CD4-positive, alpha-beta memory T cell (primary cell): Measurements from ENCODE around the gene FSIP1. TPM values are rescaled to one million over a fixed set of nuclear protein-coding genes. Genes with fewer than 3 reads are reported as not detected.

ENCODE experiments used
- CTCF ChIA-PET: fragments of 350-600 bp; sonication (Branson Sonifier 250); formaldehyde crosslinking; loops from one replicate; lab custom pipeline; 2021; ENCODE audit warnings: inconsistent platforms; ENCODE audit not compliant: partially characterized antibody; lab: Charles Lee
- POLR2A ChIA-PET: fragments of 350-600 bp; sonication (Branson Sonifier 250); formaldehyde crosslinking; loops from one replicate; lab custom pipeline; 2021; ENCODE audit not compliant: partially characterized antibody; lab: Charles Lee
- DNase-seq, 5 donors: peaks; one replicate each; pipeline versions ENCODE4 v3.0.0 to v3.0.0-alpha.2; 2020 to 2022; ENCODE audit warnings: mixed read lengths in 1 of 5
- H3K27ac ChIP-seq: one replicate; pipeline ENCODE4 v1.7.0; 2013; ENCODE audit warnings: low read depth, low read length
- H3K27me3 ChIP-seq: 2 replicates; pipeline ENCODE4 v1.7.0; 2013; ENCODE audit warnings: mild to moderate bottlenecking, low read length, moderate library complexity; ENCODE audit not compliant: insufficient read depth
- H3K36me3 ChIP-seq: 2 replicates; pipeline ENCODE4 v1.7.0; 2013; ENCODE audit warnings: mild to moderate bottlenecking, low read length, moderate library complexity; ENCODE audit not compliant: insufficient read depth
- H3K4me1 ChIP-seq: 2 replicates; pipeline ENCODE4 v1.7.0; 2013; ENCODE audit warnings: mild to moderate bottlenecking, low read length, moderate library complexity; ENCODE audit not compliant: insufficient read depth
- H3K4me3 ChIP-seq, 2 donors: one replicate each; pipeline ENCODE4 v1.7.0; 2013; ENCODE audit warnings: low read length in 2 of 2, mild to moderate bottlenecking in 1 of 2
- H3K9me3 ChIP-seq, 2 donors: one replicate each; pipeline ENCODE4 v1.7.0; 2013; ENCODE audit warnings: low read length in 2 of 2, control low read depth in 1 of 2; ENCODE audit not compliant: control insufficient read depth in 1 of 2
- H3K27ac Mint-ChIP-seq, 7 donors: one replicate each; pipeline ENCODE4 v1.8.0; 2020 to 2021; ENCODE audit warnings: mixed read lengths in 7 of 7, mild to moderate bottlenecking in 6 of 7, inconsistent platforms in 3 of 7, moderate library complexity in 3 of 7
- H3K27me3 Mint-ChIP-seq, 2 donors: one replicate each; pipeline ENCODE4 v1.8.0; 2020 to 2021; ENCODE audit warnings: mixed read lengths in 2 of 2
- H3K36me3 Mint-ChIP-seq, 2 donors: one replicate each; pipeline ENCODE4 v1.8.0; 2020 to 2021; ENCODE audit warnings: mixed read lengths in 2 of 2, inconsistent platforms in 1 of 2, mild to moderate bottlenecking in 1 of 2
- H3K4me1 Mint-ChIP-seq, 4 donors: one replicate each; pipeline ENCODE4 v1.8.0; 2020 to 2021; ENCODE audit warnings: mixed read lengths in 4 of 4, mild to moderate bottlenecking in 1 of 4
- H3K4me3 Mint-ChIP-seq, 8 donors: one replicate each; pipeline ENCODE4 v1.8.0; 2020 to 2021; ENCODE audit warnings: mixed read lengths in 8 of 8, mild to moderate bottlenecking in 7 of 8, moderate library complexity in 6 of 8, inconsistent platforms in 3 of 8
- H3K9me3 Mint-ChIP-seq, 8 donors: one replicate each; pipeline ENCODE4 v1.8.0; 2020 to 2021; ENCODE audit warnings: mixed read lengths in 8 of 8, mild to moderate bottlenecking in 5 of 8, inconsistent platforms in 3 of 8, moderate library complexity in 1 of 8
- intact Hi-C: fragments of 100-400 bp; cut with micrococcal nuclease; formaldehyde crosslinking; loops from one replicate; pipeline ENCODE4 v1.15.1; 2023
- polyA plus RNA-seq, 2 donors: library from polyadenylated mRNA; unstranded; fragments of 300-500 nt; fragmentation: Illumina TruSeq; gene quantifications; one replicate each; pipeline ENCODE4 v1.2.3, GENCODE V29; 2021
- total RNA-seq, 2 experiments: library from RNA; stranded (reverse); gene quantifications; one replicate each; pipeline ENCODE4 v1.2.3, GENCODE V29; 2021

The FSIP1 gene
- total and polyA plus RNA-seq, 4 experiments from 2014 or later, result 0.47 to 1.6 (median 1.1) TPM

- CTCF ChIA-PET, result interaction anchor here (0.8 to 1.3 kb wide), 3 partner anchors 17 to 87 kb away, joined by 3 to 4 read pairs (median 3); no protein-coding TSS in a partner anchor
- H3K27me3 Mint-ChIP-seq, result no peaks in the 10 kb centered on the region
These were observed 114.2 kb downstream of the FSIP1 start for GRCh38 chr15:39668457-39668856.

GRCh38 chr15:39667382-39668127 lies 115.1 kb downstream of the FSIP1 start:
- intact Hi-C loops, result no loop called here
- no peaks in the 10 kb centered on the region for H3K36me3 Mint-ChIP-seq
- no peak overlapping the region for H3K4me3 ChIP-seq
- H3K27me3 Mint-ChIP-seq, result no peaks in the 10 kb centered on the region
- H3K27ac Mint-ChIP-seq, result peak overlapping the region in 2 of 7 donors; percentile 60 to 85
- CTCF ChIA-PET, result interaction anchor here (0.8 to 1.3 kb wide), 4 partner anchors 12 to 73 kb away, joined by 3 to 4 read pairs (median 3); no protein-coding TSS in a partner anchor
- H3K9me3 Mint-ChIP-seq, result no peaks in the 10 kb centered on the region
- peaks cover 7 to 23% (median 12%) of the 10 kb centered on the region in 4 donors for H3K4me1 Mint-ChIP-seq
- H3K36me3 ChIP-seq, result no peaks in the 10 kb centered on the region
- peaks cover 20% of the 10 kb centered on the region for H3K4me1 ChIP-seq
- H3K4me3 Mint-ChIP-seq, result no peak overlapping the region
- H3K27me3 ChIP-seq, result no peaks in the 10 kb centered on the region
- POLR2A ChIA-PET, result interaction anchor here (0.9 to 2.9 kb wide), 2 partner anchors 42 to 107 kb away, joined by 3 to 14 read pairs; no protein-coding TSS in a partner anchor
- H3K9me3 ChIP-seq, result no peaks in the 10 kb centered on the region
- H3K27ac ChIP-seq, result no peak overlapping the region
- no peak for DNase-seq

More at GRCh38 chr15:39668457-39668856, 114.2 kb downstream of the FSIP1 start:
- POLR2A ChIA-PET, result interaction anchor here (1.6 kb wide), 1 partner anchor 44 kb away, joined by 6 read pairs; no protein-coding TSS in a partner anchor
- no peaks in the 10 kb centered on the region for H3K36me3 Mint-ChIP-seq
- Histone ChIP-seq H3K36me3 (no peaks in the 10 kb centered on the region), H3K27ac (no peak overlapping the region), H3K27me3 (no peaks in the 10 kb centered on the region), H3K9me3 (no peaks in the 10 kb centered on the region), H3K4me3 (no peak overlapping the region), H3K4me1 (peaks cover 20% of the 10 kb centered on the region)
- H3K4me3 Mint-ChIP-seq, result no peak overlapping the region
- DNase-seq, result no peak
- intact Hi-C loops, result no loop called here
- peak overlapping the region in 1 of 7 donors; percentile 28 for H3K27ac Mint-ChIP-seq
- H3K4me1 Mint-ChIP-seq, result peaks cover 7 to 23% (median 12%) of the 10 kb centered on the region in 4 donors
- peaks cover 0 to 2% (median 0%) of the 10 kb centered on the region in 8 donors for H3K9me3 Mint-ChIP-seq

DNA sequence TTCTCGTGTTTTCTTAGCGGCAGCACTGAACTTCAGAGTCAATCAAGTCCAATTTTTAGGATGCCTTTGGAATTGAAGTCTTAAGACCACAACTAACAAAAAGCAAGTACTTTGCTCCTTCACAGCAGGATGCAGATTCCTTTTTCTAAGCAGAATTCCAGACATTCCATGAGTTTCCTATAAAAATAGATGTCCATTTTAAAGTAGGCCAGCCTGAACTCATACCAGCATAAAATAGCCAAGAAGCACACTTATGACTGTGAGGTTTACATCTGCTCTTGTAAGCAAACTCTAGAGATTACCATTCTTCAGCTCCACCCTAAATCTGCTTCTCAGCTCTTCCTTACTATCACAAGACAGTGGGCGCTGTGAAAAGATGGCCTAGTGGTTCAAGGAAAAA lies 116.0 kb downstream of the FSIP1 start:
- Mint-ChIP-seq H3K36me3 (no peaks in the 10 kb centered on the region), H3K4me1 (peaks cover 7 to 23% (median 12%) of the 10 kb centered on the region in 4 donors), H3K9me3 (no peaks in the 10 kb centered on the region), H3K27me3 (no peaks in the 10 kb centered on the region), H3K4me3 (peak overlapping the region in 1 of 8 donors; percentile 36), H3K27ac (peak overlapping the region in 1 of 7 donors; percentile 65)
- Histone ChIP-seq H3K9me3 (no peaks in the 10 kb centered on the region), H3K36me3 (no peaks in the 10 kb centered on the region), H3K27ac (no peak overlapping the region), H3K4me3 (no peak overlapping the region), H3K27me3 (no peaks in the 10 kb centered on the region), H3K4me1 (peaks cover 20% of the 10 kb centered on the region)
- CTCF ChIA-PET, result interaction anchor here (0.8 to 1.3 kb wide), 3 partner anchors 13 to 72 kb away, joined by 3 to 4 read pairs (median 3); no protein-coding TSS in a partner anchor
- DNase-seq, result no peak
- intact Hi-C loops, result no loop called here
- POLR2A ChIA-PET, result interaction anchor here (0.9 to 2.9 kb wide), 4 partner anchors 21 to 108 kb away, joined by 3 to 14 read pairs (median 6); no protein-coding TSS in a partner anchor

DNA sequence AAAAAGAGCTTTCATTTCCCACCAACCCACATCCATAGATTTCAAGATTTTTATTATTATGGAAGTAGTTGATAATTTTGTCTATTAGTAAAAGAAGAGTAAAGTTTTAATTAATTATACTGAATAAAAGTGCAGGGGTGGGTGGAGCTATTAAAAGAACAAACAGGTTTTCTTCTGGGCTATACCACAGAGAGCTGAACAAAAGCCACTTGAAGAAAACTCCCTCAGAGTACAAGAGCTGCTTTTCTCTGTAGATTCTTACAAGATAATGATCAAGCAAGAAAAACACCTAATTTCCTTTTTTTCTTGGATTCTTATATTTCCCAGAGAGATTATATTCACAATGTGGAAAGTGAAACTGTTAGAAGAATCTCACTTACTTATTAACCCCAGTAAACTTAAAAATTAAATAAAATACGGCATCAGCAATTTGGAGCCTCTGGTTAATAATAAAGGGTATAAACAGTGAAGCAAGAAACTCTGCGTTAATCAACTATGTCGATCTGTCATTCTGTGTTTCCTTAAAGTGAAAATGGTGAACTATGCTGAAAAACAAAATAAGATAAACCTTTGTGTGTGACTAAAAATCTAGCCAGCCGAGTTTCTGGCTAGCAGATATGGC lies 116.9 kb downstream of the FSIP1 start:
- peak in 3 of 5 donors; percentile 25 to 32 (median 31) for DNase-seq
- no peaks in the 10 kb centered on the region for H3K36me3 Mint-ChIP-seq
- peak overlapping the region in 5 of 8 donors; percentile 21 to 70 (median 46) for H3K4me3 Mint-ChIP-seq
- H3K4me1 ChIP-seq, result peaks cover 20% of the 10 kb centered on the region
- H3K36me3 ChIP-seq, result no peaks in the 10 kb centered on the region
- peak overlapping the region in 4 of 7 donors; percentile 49 to 81 (median 54) for H3K27ac Mint-ChIP-seq
- H3K4me3 ChIP-seq, result no peak overlapping the region
- no peaks in the 10 kb centered on the region for H3K27me3 ChIP-seq
- H3K27ac ChIP-seq, result no peak overlapping the region
- intact Hi-C loops, result no loop called here
- no peaks in the 10 kb centered on the region for H3K9me3 Mint-ChIP-seq
- CTCF ChIA-PET, result interaction anchor here (0.5 to 2.0 kb wide), 10 partner anchors 13 to 966 kb away, joined by 3 to 8 read pairs (median 4); partner anchors contain the start of gene THBS1
- peaks cover 7 to 23% (median 12%) of the 10 kb centered on the region in 4 donors for H3K4me1 Mint-ChIP-seq
- H3K27me3 Mint-ChIP-seq, result no peaks in the 10 kb centered on the region
- no peaks in the 10 kb centered on the region for H3K9me3 ChIP-seq
- POLR2A ChIA-PET, result interaction anchor here (0.8 to 2.9 kb wide), 7 partner anchors 19 to 80 kb away, joined by 3 to 14 read pairs (median 4); no protein-coding TSS in a partner anchor

- Mint-ChIP-seq H3K27ac (peak overlapping the region in 1 of 7 donors; percentile 47), H3K4me3 (no peak overlapping the region), H3K27me3 (no peaks in the 10 kb centered on the region), H3K9me3 (no peaks in the 10 kb centered on the region), H3K4me1 (peaks cover 7 to 19% (median 11%) of the 10 kb centered on the region in 4 donors), H3K36me3 (no peaks in the 10 kb centered on the region)
- H3K27ac ChIP-seq, result no peak overlapping the region
- intact Hi-C loops, result loop anchor here (5.0 kb wide), 1 partner anchor 41 kb away; no protein-coding TSS in a partner anchor
- no peaks in the 10 kb centered on the region for H3K36me3 ChIP-seq
- no peaks in the 10 kb centered on the region for H3K9me3 ChIP-seq
- no peaks in the 10 kb centered on the region for H3K27me3 ChIP-seq
- DNase-seq, result no peak
- ChIA-PET CTCF (interaction anchor here (0.7 to 2.0 kb wide), 2 partner anchors 83 to 93 kb away, joined by 3 to 8 read pairs; partner anchors contain the start of gene THBS1), POLR2A (no interaction called here)
- H3K4me1 ChIP-seq, result peaks cover 20% of the 10 kb centered on the region
- no peak overlapping the region for H3K4me3 ChIP-seq
These were observed 118.9 kb downstream of the FSIP1 start for GRCh38 chr15:39663704-39664250.

GRCh38 chr15:39661776-39662175 lies 120.9 kb downstream of the FSIP1 start:
- DNase-seq, result no peak
- H3K9me3 Mint-ChIP-seq, result no peaks in the 10 kb centered on the region
- ChIA-PET POLR2A (interaction anchor here (1.3 to 1.5 kb wide), 2 partner anchors 32 to 37 kb away, joined by 3 read pairs; no protein-coding TSS in a partner anchor), CTCF (no interaction called here)
- no peaks in the 10 kb centered on the region for H3K27me3 Mint-ChIP-seq
- Histone ChIP-seq H3K27ac (no peak overlapping the region), H3K9me3 (no peaks in the 10 kb centered on the region), H3K27me3 (no peaks in the 10 kb centered on the region), H3K4me3 (no peak overlapping the region), H3K36me3 (no peaks in the 10 kb centered on the region), H3K4me1 (peaks cover 19% of the 10 kb centered on the region)
- peaks cover 7 to 12% (median 10%) of the 10 kb centered on the region in 4 donors for H3K4me1 Mint-ChIP-seq
- no peak overlapping the region for H3K27ac Mint-ChIP-seq
- intact Hi-C loops, result loop anchor here (5.0 kb wide), 1 partner anchor 39 kb away; no protein-coding TSS in a partner anchor
- H3K36me3 Mint-ChIP-seq, result no peaks in the 10 kb centered on the region
- H3K4me3 Mint-ChIP-seq, result no peak overlapping the region
